Kidney (tissue), 14 donors: ENCODE results near the gene ARL4D. TPM values are rescaled to one million over a fixed set of nuclear protein-coding genes. Genes with fewer than 3 reads are reported as not detected.

Experiments used
- DNase-seq, 5 donors: peaks; one replicate each; pipeline ENCODE4 v3.0.0-alpha.2; 2013 to 2020
- FAIRE-seq: peaks from 2 replicates; lab custom pipeline; 2012; peaks lifted over from hg19 to GRCh38; lab: Jason Lieb, UNC
- H3K27ac ChIP-seq, 2 donors: one replicate each; pipeline ENCODE4 v1.7.0; 2013; ENCODE audit warnings: low read depth in 2 of 2, low read length in 2 of 2, inconsistent platforms in 1 of 2
- H3K27me3 ChIP-seq: one replicate; pipeline ENCODE4 v1.7.1; 2013; ENCODE audit warnings: low read length, inconsistent platforms; ENCODE audit not compliant: control insufficient read depth, insufficient read depth
- H3K36me3 ChIP-seq, 3 donors: one replicate each; pipeline versions ENCODE4 v1.7.0 to v1.7.1; 2013; ENCODE audit warnings: low read length in 3 of 3, control low read depth in 1 of 3, inconsistent platforms in 1 of 3; ENCODE audit not compliant: insufficient read depth in 3 of 3, control insufficient read depth in 2 of 3
- H3K4me1 ChIP-seq, 3 donors: one replicate each; pipeline versions ENCODE4 v1.7.0 to v1.7.1; 2013; ENCODE audit warnings: low read length in 3 of 3, inconsistent platforms in 1 of 3, low read depth in 1 of 3; ENCODE audit not compliant: control insufficient read depth in 2 of 3, insufficient read depth in 2 of 3
- H3K4me3 ChIP-seq, 3 donors: one replicate each; pipeline versions ENCODE4 v1.7.0 to v1.8.1; 2013; ENCODE audit warnings: low read length in 3 of 3, control low read depth in 1 of 3, inconsistent platforms in 1 of 3
- H3K9ac ChIP-seq, 3 donors: one replicate each; pipeline versions ENCODE4 v1.7.0 to v1.7.1; 2013; ENCODE audit warnings: low read length in 3 of 3, control low read depth in 1 of 3, inconsistent platforms in 1 of 3
- H3K9me3 ChIP-seq, 3 donors: one replicate each; pipeline versions ENCODE4 v1.7.0 to v1.7.1; 2013; ENCODE audit warnings: low read length in 3 of 3, control low read depth in 1 of 3, inconsistent platforms in 1 of 3; ENCODE audit not compliant: control insufficient read depth in 2 of 3, insufficient read depth in 1 of 3
- intact Hi-C: fragments of 100-400 bp; cut with DNase I; formaldehyde crosslinking; loops from one replicate; pipeline ENCODE4 v1.11.1; 2022
- polyA plus RNA-seq: library from polyadenylated mRNA; stranded (reverse); fragments of 350-450 nt; fragmentation: Illumina TruSeq; extraction: RNeasy Lipid Tissue Mini Kit (QIAGEN cat#74804); gene quantifications from one replicate; pipeline ENCODE4 v1.2.3, GENCODE V29; 2014; ENCODE audit warnings: low read depth, low replicate concordance; ENCODE audit not compliant: insufficient read depth
- total RNA-seq: library from RNA; stranded (reverse); fragmentation: NEBNext Ultra II Directional; extraction: Animal tissue kit (Norgen Biotek cat#: 25700); gene quantifications from one replicate; pipeline ENCODE4 v1.2.1, GENCODE V29; 2021
- TF ChIP-seq, protein P1 (sequence below): IDR thresholded peaks from 3 replicates; pipeline ENCODE4 v1.5.1; 2012; ENCODE audit warnings: mild to moderate bottlenecking, moderate library complexity, borderline replicate concordance; ENCODE audit not compliant: insufficient read depth; ENCODE audit errors: extremely low read depth
- donor health status: control.
- donor health status: control.
- donor health status: control.
- donor health status: control.
- donor health status: control.
- donor health status: DM: yes; HTN: yes; CAD: no.
- donor health status: Normal renal cell carcinoma (clear cell type).

Gene ARL4D
- total and polyA plus RNA-seq, 2 donors from 2014 or later: 48.8 to 81.2 TPM

GRCh38 chr17:43380307-43380706, 18.5 kb upstream of the ARL4D start:
- no peak for DNase-seq
- FAIRE-seq: no peak
- Histone ChIP-seq H3K4me1 (no peaks in the 10 kb centered on the region), H3K9ac (no peak overlapping the region), H3K36me3 (no peaks in the 10 kb centered on the region), H3K4me3 (no peak overlapping the region), H3K9me3 (peaks cover 0 to 4% (median 0%) of the 10 kb centered on the region in 3 donors), H3K27me3 (no peaks in the 10 kb centered on the region), H3K27ac (no peak overlapping the region)
- intact Hi-C loops: no loop called here
- TF ChIP-seq, protein P1, sequence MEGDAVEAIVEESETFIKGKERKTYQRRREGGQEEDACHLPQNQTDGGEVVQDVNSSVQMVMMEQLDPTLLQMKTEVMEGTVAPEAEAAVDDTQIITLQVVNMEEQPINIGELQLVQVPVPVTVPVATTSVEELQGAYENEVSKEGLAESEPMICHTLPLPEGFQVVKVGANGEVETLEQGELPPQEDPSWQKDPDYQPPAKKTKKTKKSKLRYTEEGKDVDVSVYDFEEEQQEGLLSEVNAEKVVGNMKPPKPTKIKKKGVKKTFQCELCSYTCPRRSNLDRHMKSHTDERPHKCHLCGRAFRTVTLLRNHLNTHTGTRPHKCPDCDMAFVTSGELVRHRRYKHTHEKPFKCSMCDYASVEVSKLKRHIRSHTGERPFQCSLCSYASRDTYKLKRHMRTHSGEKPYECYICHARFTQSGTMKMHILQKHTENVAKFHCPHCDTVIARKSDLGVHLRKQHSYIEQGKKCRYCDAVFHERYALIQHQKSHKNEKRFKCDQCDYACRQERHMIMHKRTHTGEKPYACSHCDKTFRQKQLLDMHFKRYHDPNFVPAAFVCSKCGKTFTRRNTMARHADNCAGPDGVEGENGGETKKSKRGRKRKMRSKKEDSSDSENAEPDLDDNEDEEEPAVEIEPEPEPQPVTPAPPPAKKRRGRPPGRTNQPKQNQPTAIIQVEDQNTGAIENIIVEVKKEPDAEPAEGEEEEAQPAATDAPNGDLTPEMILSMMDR: no peak

- Histone ChIP-seq H3K36me3 (no peaks in the 10 kb centered on the region), H3K4me1 (no peaks in the 10 kb centered on the region), H3K9me3 (peaks cover 0 to 4% (median 0%) of the 10 kb centered on the region in 3 donors), H3K27me3 (no peaks in the 10 kb centered on the region), H3K9ac (no peak overlapping the region), H3K4me3 (no peak overlapping the region), H3K27ac (no peak overlapping the region)
- FAIRE-seq (no peak), DNase-seq (no peak)
- TF ChIP-seq, protein P1: no peak
- intact Hi-C loops: no loop called here
Observed at GRCh38 chr17:43381204-43381603, 17.6 kb upstream of the ARL4D start.

GRCh38 chr17:43381621-43382020, 17.2 kb upstream of the ARL4D start:
- no peak overlapping the region for H3K27ac ChIP-seq

More at GRCh38 chr17:43381621-43382020, 17.2 kb upstream of the ARL4D start:
- DNase-seq (no peak), FAIRE-seq (no peak)
- no peaks in the 10 kb centered on the region for H3K4me1 ChIP-seq
- H3K36me3 ChIP-seq: no peaks in the 10 kb centered on the region
- peaks cover 0 to 4% (median 0%) of the 10 kb centered on the region in 3 donors for H3K9me3 ChIP-seq
- no peaks in the 10 kb centered on the region for H3K27me3 ChIP-seq
- H3K9ac ChIP-seq: no peak overlapping the region
- intact Hi-C loops: no loop called here
- H3K4me3 ChIP-seq: no peak overlapping the region
- TF ChIP-seq, protein P1: no peak
